Stimulated activated CD8-positive, alpha-beta memory T cell treated with anti-CD3 and anti-CD28 coated beads, Interleukin-7, amount 100 ng/mL, for 24 hours (primary cell): Measurements from ENCODE around the gene GGT7.
"Not testable (repeated sequence)": the region's sequence is repeated elsewhere in the genome, so short reads cannot be mapped to it uniquely, and the experiment has no call there.

Experiments
- DNase-seq: peaks from one replicate; pipeline ENCODE4 v3.0.0-alpha.2; 2020; ENCODE audit warnings: low read depth

The GGT7 gene

GRCh38 chr20:34883087-34883688 is 10.5 kb upstream of the GGT7 start:
- DNase-seq: no peak

DNA sequence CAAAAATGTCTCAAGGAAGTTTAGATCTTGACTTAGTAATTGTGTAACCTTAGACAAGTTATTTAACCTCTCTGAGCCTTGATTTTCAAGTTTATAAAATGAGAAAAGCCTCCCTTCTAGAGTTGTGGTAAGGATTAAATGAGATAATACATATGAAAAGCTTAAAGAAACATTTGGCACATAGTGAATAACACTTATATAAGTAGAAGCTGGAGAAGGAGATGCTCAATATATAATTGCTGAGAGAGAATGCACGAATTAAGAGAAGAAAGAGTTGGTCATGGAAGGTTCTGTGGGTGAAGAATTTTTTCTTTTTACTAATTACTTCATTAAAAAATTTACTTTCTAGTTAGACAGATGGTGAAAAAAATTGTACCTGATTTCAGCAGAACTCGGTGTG is 9.0 kb upstream of the GGT7 start:
- no peak for DNase-seq

- DNase-seq: not testable (repeated sequence)
These were observed 8.3 kb upstream of the GGT7 start for GRCh38 chr20:34880971-34881370.

- no peak for DNase-seq
These were observed 7.7 kb upstream of the GGT7 start for GRCh38 chr20:34880215-34880850.

DNA sequence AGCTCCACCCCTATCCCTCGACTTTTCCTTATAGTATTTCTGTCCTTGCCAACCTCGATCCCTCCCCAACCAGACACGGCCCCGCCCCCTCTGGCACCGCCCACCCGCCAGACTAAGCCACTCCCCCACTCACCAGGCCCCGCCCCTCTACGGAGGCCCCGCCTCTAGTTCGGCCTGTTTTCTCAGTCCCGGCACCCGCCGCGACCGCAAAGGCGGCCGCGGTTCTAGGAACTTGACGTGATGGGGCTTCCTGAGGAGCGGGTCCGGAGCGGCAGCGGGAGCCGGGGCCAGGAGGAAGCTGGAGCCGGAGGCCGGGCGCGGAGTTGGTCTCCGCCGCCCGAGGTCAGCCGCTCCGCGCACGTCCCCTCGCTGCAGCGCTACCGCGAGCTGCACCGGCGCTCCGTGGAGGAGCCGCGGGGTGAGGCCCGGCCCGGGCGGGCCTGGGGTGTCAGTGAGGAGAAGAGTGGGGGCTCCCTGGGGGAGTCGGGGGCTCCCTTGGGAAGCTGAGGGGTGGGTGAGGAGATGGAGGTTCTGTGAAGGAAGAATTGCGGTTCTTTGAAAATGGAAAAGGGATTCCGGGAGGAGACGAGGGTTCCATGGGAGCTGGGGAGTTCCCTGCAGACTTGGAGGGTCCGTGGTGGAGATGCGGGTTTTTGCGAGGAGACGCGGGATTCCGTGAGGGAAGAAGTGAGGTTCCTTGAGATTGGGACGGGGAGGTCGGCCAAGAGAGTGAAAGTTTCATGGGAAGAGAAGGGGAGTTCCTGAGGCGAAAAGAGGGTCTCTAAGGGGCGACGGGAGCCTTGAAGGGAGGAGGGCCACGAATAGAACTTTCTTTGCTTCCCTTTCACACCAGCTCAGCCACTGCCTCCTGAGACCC is 4.0 kb upstream of the GGT7 start, which contains the start of gene ACSS2:
ACSS2 (plus strand) TSS at position 207 of the 877 bp plus-strand sequence; CDS start at position 241, 34 bp downstream.
- DNase-seq: peak; percentile 94

GRCh38 chr20:34875642-34876405 is 3.2 kb upstream of the GGT7 start:
- DNase-seq: no peak

- no peak for DNase-seq
These were observed 1.5 kb upstream of the GGT7 start for GRCh38 chr20:34874094-34874654.

- no peak for DNase-seq
These were observed 982 bp upstream of the GGT7 start for GRCh38 chr20:34873583-34874093.

- no peak for DNase-seq
These were observed 562 bp downstream of the GGT7 start for GRCh38 chr20:34871966-34872621.

- DNase-seq: no peak
These were observed 1.2 kb downstream of the GGT7 start for GRCh38 chr20:34871320-34871926.

DNA sequence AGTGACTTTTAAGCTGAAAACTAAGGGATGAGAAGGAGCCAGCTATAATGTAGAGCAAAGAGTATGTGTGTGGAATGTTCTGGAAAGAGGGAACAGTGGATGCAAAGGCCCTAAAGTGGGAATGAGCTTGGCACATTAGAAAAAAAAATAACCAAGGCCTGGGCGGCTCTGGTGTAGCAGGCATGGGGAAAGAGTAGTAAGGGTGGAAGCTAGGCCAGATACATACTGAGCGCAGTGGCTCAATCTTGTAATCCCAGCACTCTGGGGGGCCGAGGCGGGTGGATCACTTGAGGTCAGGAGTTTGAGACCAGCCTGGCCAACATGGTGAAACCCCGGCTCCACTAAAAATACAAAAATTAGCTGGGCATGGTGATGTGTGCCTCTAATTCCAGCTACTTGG is 8.4 kb downstream of the GGT7 start:
- DNase-seq: no peak

DNA sequence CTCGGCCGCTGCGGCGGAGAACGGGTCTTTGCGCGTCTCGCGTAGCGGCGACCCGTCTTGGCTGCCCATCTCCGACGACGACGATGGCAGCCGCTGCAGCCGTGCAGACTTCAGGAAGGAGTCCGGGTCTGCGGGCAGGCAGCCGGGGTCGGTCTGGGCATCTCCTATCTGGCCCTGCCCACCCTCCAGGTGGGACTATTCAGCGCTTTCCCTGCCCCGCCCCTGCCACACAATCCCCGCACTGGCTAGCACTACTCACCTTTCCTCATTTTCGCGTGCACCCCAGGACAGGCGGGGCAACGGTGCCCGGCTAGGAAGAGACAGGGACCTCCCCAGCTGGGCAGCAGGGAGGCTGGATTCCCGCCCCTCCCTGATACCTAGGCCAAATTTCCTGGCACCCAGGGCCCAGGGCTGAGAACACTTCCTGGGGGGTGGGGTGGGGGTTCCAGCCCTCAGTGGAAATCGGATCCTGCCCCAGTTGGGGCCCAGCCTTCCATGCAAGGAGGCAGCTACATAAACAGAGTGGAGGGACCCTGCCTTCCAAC is 9.2 kb downstream of the GGT7 start:
- DNase-seq: no peak

DNA sequence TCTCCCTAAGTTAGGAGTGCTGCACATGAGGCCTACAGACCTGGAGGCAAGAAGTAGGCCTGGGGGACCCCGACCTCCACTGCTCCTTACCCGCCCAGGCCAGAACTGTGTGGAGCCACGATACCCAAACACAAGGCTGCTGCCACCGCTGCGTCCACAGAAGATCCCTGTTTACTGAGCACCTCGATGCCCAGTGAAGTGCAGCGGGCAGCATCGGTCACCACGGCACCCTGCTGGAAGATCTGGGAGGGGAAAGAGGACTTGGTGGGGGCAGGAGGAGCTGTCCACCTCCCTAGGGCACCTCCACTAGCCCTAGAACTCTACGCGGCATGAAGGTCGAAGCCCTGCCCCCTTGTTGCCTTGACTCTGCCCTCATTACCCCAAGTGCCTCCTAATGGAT is 9.9 kb downstream of the GGT7 start:
- no peak for DNase-seq

GRCh38 chr20:34861386-34862084 is 11.1 kb downstream of the GGT7 start:
- DNase-seq: no peak

GRCh38 chr20:34859826-34860545 is 12.7 kb downstream of the GGT7 start:
- no peak for DNase-seq

GRCh38 chr20:34859367-34859766 is 13.3 kb downstream of the GGT7 start:
- no peak for DNase-seq

- DNase-seq: no peak
These were observed 20.4 kb downstream of the GGT7 start for GRCh38 chr20:34852298-34852697.

DNA sequence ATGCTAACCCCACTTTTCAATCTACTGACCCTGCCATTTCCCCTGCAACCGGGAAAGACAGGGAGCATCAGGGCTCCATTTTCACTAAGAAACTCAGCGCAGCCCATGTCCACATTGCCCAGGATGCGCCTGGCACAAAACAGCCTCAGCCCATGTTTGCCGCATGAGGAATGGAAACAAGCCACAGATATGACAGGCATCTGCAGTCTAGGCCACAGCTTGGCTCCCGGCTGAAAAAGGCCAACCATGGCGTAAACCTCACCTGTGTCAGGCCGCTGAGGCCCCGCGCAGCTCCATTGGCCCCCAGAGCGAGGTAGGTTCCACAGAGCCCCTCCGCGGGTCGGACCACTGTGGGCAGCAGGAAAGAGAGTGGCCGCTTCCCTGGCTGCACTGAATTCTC is 21.7 kb downstream of the GGT7 start:
- no peak for DNase-seq

GRCh38 chr20:34849778-34850177 is 22.9 kb downstream of the GGT7 start:
- DNase-seq: no peak
